ENCODE results near the gene STXBP5. TPM values are rescaled to one million over a fixed set of nuclear protein-coding genes. Genes with fewer than 3 reads are reported as not detected.

Gene STXBP5
- total RNA-seq, 1 experiment from 2014 or later: 11.6 TPM

DNA sequence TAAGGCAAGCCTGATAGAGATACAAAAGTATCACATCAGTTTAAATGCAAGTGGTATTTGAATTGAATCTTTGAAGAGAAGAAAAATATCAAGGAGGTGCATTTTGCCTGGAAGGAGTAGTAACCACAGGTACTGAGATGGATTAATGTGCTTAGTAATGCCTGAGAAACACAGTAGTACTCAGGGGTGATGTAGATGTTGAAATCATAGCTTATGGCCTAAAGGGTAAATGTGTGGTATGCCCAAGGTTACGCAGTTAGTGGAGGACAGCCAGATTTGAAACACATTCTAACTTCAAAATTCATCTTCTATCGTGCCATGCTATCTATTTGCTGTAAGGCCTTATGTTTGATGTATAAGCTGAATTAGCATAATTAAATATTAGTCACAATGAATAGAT lies 55.9 kb downstream of the STXBP5 start:
- Histone ChIP-seq H4K91ac (ENCODE audit: insufficient read length, low read depth, low read length) (no peak overlapping the region), H3K9ac (ENCODE audit: extremely low read depth, insufficient read length, low read length) (no peak overlapping the region), H4K20me1 (ENCODE audit: control insufficient read depth, insufficient read depth, insufficient read length) (no peaks in the 10 kb centered on the region), H3K27me3 (ENCODE audit: insufficient read depth, low read length) (no peaks in the 10 kb centered on the region), H3K56ac (ENCODE audit: insufficient read length, low read depth, low read length) (no peak overlapping the region), H2BK5ac (ENCODE audit: insufficient read length, low read length) (no peak overlapping the region), H2BK12ac (ENCODE audit: insufficient read length, low read depth, low read length) (no peak overlapping the region), H2BK20ac (ENCODE audit: low read depth, low read length, poor library complexity, severe bottlenecking) (no peak overlapping the region), H2AK5ac (ENCODE audit: insufficient read length, low read length) (no peak overlapping the region), H3K18ac (ENCODE audit: insufficient read length, low read depth, low read length) (no peak overlapping the region), H3T11ph (ENCODE audit: low read length) (no peak overlapping the region), H3K23ac (ENCODE audit: insufficient read length, low read depth, low read length) (no peak overlapping the region), H3K79me2 (ENCODE audit: insufficient read depth, low read length) (no peaks in the 10 kb centered on the region), H4K5ac (ENCODE audit: insufficient read length, low read depth, low read length) (no peak overlapping the region), H3K23me2 (ENCODE audit: insufficient read length, low read depth, low read length, poor library complexity, severe bottlenecking) (no peaks in the 10 kb centered on the region), H2BK15ac (ENCODE audit: low read depth, low read length) (no peak overlapping the region), H2BK120ac (ENCODE audit: low read depth, low read length, poor library complexity, severe bottlenecking) (no peak overlapping the region), H3K14ac (ENCODE audit: insufficient read depth, low read length) (no peak overlapping the region), H3K9me3 (ENCODE audit: control insufficient read depth, low read depth, low read length) (no peaks in the 10 kb centered on the region), H3K4ac (ENCODE audit: low read depth, low read length) (no peak overlapping the region), H4K8ac (replicated peaks; ENCODE audit: insufficient read length, low read depth, low read length) (no peak overlapping the region), H3K4me1 (ENCODE audit: insufficient read depth, low read length) (no peaks in the 10 kb centered on the region), H3K79me1 (ENCODE audit: insufficient read depth, low read depth, low read length, poor library complexity, severe bottlenecking) (no peaks in the 10 kb centered on the region), H3K27ac (ENCODE audit: insufficient read length, low read depth, low read length) (no peak overlapping the region), H2AFZ (ENCODE audit: low read length) (no peak overlapping the region), H3K4me2 (ENCODE audit: insufficient read depth, insufficient read length, low read length) (no peak overlapping the region)
- Mint-ChIP-seq H3K9me3 (no peaks in the 10 kb centered on the region), H3K27ac (no peak overlapping the region), H3K4me3 (no peak overlapping the region), H3K36me3 (ENCODE audit: insufficient read depth in 1 of 3, low read depth in 3 of 3) (no peaks in the 10 kb centered on the region; a peak in 1 of 7 replicates), H3K27me3 (ENCODE audit: low read depth) (no peaks in the 10 kb centered on the region), H3K4me1 (no peaks in the 10 kb centered on the region)
- TF ChIP-seq, protein P1, sequence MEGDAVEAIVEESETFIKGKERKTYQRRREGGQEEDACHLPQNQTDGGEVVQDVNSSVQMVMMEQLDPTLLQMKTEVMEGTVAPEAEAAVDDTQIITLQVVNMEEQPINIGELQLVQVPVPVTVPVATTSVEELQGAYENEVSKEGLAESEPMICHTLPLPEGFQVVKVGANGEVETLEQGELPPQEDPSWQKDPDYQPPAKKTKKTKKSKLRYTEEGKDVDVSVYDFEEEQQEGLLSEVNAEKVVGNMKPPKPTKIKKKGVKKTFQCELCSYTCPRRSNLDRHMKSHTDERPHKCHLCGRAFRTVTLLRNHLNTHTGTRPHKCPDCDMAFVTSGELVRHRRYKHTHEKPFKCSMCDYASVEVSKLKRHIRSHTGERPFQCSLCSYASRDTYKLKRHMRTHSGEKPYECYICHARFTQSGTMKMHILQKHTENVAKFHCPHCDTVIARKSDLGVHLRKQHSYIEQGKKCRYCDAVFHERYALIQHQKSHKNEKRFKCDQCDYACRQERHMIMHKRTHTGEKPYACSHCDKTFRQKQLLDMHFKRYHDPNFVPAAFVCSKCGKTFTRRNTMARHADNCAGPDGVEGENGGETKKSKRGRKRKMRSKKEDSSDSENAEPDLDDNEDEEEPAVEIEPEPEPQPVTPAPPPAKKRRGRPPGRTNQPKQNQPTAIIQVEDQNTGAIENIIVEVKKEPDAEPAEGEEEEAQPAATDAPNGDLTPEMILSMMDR (conservative IDR thresholded peaks at IDR 0.05): no peak
- WGBS (ENCODE audit: extremely low coverage, insufficient read length, low lambda C conversion rate): no CpG with 5 or more reads among the region's 2 CpGs
- no peak for DNase-seq

Data from H9 (cell line).